Smooth muscle cell of the coronary artery (primary cell): Measurements from ENCODE around the gene LBX2. TPM values are rescaled to one million over a fixed set of nuclear protein-coding genes. Genes with fewer than 3 reads are reported as not detected.

Experiments
- total RNA-seq: library from RNA; depleted of rRNA; stranded (reverse); fragments of >200 nt; gene quantifications from 2 replicates; pipeline ENCODE4 v1.2.3, GENCODE V29; 2014; ENCODE audit warnings: low replicate concordance

The LBX2 gene, protein sequence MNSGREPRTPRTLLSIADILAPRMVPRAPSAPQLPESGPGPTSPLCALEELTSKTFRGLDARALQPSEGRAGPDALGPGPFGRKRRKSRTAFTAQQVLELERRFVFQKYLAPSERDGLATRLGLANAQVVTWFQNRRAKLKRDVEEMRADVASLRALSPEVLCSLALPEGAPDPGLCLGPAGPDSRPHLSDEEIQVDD
- total RNA-seq: 0.30 and 0.94 TPM in 2 replicates

DNA sequence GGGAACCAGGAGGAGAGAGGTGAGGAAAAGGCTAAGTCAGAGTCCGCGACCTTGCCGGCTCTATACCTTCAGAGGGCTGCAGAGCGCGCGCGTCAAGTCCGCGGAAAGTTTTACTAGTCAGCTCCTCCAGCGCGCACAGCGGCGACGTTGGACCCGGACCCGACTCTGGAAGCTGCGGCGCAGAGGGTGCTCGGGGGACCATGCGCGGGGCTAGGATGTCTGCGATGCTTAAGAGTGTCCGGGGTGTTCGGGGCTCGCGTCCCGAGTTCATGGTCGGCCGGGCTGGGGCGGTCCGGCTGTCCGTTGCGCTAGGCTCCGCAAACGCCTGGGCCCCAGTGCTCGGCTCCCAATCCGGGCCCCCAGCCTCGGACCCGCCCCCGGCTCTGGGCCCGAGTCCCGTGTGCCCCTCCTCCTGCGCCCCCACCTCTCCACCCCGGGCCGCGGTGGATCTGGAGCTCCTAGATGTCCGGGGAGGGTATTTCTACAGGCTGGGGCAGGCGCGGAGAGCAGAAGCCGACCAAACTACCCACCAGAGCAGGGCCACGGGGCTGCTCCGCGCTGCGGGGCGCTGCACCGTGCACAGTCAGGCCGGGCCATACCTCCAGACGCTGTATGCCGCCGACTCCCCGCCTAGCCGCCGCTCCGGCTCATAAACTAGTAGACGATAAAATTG lies at the start of gene LBX2:
Gene LBX2 (minus strand): TSS at position 337 of the 673 bp plus-strand sequence. CDS start 66 bp downstream, at position 271.

DNA sequence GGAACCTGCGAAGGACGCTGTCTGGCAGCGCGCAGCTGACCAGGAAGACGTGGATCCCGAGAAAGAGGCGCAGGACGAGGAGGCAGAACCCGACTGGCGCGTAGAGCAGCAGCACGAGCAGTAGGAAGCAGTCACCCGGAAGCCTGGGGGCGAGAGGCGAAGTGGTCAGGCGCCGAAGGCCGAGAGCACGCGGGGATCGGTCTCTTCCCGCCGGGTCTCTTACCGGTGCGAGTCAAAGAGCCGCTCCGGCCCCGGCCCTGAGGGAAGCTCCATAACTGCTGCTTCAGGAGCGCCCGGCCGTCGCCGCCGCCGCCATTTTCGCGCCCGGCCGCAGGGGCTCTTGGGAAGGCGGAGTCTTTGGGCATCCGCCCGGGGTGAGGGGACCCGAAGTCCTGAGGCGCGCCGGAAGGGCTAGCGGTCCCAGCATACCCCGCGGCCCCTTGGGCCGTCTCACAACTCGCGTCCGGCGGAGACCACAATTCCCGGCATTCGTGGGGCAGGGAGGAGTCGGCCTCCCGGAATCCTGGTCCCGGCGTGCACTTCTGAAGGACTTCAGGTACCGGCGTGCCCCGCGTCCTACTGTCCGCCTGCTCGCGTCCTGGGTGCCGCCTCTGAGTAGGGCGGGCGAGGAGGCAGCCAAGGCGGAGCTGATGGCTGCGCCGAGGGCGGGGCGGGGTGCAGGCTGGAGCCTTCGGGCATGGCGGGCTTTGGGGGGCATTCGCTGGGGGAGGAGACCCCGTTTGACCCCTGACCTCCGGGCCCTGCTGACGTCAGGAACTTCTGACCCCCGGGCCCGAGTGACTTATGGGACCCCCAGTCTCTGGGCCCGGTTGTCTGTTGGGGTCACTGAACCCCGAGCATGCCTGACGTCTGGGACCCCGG lies 30.2 kb upstream of the LBX2 start, which contains the start of the genes AUP1 and HTRA2:
Gene AUP1 (minus strand): TSS at position 350 of the 882 bp plus-strand sequence. CDS start 77 bp downstream, at position 273.
Gene HTRA2 (plus strand): TSS at position 577 of the 882 bp plus-strand sequence. CDS start 74 bp downstream, at position 651.

DNA sequence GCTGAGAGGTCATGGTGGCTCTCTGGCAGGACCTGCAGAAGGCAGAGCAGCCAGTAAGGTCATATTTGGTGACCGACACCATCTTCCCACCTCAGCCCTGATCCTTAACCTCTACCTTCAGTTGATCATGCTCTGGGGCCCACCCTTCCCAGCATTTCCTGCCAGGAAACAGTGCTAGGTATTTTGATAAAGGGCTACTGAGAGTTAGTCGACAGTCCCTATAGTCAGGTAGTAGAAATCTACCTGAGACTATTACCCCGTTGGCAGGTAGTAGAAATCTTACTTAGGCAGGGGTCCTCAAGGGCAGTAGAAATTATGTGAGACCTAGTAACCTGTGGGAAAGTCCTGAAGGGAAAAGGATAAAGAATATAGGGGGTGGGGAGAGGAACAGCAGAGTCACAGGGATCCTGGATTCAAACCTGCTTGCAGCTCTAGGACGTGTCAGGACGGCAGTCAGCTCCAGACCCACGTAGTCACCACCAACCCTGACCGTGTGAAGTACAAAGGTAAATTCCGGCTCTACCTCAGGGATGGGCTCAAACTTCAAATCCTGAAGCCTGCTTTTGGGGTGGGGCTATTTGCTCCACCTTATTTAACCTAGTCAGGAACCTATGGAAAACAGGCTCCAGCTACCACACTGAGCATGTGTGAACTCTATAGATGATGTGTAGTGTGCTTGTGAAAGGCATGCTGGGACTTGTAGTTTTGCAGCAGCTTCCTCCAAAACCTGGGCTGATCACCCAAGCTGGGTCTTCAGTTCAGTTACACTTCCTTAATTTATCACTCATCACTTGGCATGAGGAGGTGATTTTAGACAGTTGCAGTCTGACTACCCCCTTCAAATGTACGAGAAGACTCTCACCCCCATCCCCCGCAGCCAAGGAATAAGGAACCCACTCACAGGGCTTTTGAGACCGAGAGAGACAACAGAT lies 26.6 kb upstream of the LBX2 start, which contains the start of gene DQX1:
Gene DQX1 (minus strand): TSS at position 515 of the 932 bp plus-strand sequence. CDS start 502 bp downstream, at position 13.

DNA sequence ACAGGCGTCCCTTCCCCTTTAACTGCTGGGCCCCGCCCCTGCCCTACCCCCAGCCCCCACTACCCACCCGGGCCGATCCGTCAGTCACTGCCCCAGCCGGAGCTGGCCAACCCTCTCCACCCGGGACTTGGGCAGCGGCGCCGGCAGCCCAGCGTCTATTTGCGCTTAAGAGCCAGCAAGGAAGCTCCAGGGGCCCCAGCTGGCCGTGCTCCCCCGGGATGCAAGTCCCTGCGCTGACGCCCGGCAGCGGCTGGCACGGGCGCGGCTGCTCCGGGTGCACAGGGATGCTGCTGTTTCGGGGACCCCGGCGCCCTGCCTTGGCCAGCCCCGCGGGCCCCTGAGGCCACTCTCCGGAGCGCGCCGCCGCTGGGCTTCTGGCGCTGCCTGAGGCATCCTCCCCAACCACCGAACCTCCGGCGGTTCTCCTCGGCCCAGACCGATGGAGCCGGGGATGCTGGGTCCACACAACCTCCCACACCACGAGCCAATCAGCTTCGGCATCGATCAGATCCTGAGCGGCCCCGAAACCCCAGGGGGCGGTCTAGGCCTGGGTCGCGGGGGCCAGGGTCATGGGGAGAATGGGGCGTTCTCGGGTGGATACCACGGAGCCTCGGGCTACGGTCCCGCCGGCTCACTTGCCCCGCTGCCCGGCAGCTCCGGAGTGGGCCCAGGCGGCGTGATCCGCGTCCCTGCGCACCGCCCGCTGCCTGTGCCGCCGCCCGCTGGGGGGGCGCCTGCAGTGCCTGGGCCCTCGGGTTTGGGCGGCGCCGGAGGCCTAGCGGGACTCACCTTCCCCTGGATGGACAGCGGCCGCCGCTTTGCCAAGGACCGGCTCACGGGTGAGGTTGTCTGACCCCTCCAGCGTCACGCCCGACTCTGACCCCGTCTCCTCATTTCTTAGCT lies 15.2 kb upstream of the LBX2 start, which contains the start of gene TLX2:
Gene TLX2 (plus strand): TSS at position 83 of the 903 bp plus-strand sequence. CDS start 357 bp downstream, at position 440.

DNA sequence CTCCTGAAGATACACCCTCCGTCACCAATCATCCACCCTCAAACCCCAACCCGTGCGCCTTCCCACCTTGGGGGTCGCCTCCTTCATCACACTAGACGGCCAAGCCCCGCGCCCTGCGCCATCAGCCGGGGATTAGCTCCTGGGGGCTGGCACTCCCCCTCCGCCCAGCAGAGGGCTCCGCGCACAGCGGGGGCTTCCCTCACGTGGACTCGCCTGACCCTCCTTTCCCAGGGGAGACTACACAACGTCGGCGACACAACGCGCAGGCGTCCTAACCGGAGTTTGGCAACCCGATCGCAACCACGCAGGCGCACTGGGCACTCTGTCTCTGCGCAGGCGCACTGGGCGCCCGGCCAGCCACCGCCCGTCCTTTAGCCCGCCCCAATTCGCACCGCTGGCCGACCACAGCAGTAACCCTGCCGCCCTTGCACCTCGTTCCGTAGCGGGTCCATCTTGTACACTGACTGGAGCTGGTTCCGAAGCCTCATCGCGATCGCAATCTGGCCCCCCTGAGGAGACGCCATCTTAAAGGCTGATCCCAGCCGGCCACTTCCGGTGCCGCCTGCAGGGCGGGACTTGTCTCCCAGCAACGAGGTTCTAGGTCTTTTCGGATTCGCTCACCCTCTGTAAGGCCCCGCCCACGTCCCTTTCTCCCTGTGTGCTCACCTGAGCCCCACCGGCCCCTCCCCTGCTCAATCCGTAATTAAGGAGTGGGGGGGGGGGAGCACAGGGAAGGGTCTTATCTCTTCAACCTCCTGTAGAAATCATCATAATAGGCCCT lies 7.9 kb upstream of the LBX2 start, which contains the start of gene PCGF1:
Gene PCGF1 (minus strand): TSS at position 551 of the 781 bp plus-strand sequence. CDS start 27 bp downstream, at position 524.

DNA sequence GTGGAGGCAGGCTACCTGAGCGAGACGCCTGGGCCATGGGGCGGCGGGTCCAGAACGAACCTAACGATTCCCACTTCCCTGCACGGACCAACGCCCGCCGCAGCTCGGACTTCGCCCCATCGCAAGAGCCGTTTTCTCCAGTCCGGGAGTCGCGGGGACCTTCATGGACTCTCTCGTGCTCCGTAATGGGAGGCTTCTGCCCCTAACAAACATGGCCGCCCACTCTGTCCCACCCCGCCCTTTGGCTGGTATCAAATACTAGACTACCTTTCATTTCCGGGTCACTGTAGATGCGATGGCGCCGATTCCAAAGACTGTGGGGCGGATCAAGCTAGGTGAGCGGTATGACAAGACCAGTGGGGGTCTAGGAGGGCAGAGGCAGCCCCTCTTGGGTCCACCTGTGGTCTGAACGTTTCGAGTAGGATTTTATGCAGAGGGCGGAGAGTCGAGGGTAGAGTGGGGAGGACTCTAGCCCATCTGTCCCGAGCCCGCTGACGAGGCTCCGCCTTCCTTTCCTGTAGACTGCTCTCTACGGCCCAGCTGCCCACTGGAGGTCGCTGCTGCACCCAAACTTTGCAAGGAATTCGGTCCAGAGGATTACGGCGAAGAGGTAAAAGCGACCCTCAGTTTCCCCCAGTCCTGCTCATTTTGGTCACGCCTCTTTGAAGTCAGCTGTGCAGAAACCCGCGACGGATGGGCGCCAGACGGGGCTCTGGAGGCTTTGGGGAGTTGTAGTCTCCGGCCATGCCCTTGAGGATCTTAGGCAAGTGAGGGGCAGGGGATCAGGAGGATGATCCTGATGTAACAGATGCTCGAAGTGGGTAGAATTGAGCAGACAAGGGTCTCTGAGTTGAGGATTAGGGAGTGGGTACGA lies 16.4 kb downstream of the LBX2 start, which contains the start of the genes CCDC142 and TTC31:
Gene CCDC142 (minus strand): TSS at position 198 of the 874 bp plus-strand sequence. CDS start 161 bp downstream, at position 37.
Gene TTC31 (plus strand): TSS at position 281 of the 874 bp plus-strand sequence. CDS start 15 bp downstream, at position 296.

DNA sequence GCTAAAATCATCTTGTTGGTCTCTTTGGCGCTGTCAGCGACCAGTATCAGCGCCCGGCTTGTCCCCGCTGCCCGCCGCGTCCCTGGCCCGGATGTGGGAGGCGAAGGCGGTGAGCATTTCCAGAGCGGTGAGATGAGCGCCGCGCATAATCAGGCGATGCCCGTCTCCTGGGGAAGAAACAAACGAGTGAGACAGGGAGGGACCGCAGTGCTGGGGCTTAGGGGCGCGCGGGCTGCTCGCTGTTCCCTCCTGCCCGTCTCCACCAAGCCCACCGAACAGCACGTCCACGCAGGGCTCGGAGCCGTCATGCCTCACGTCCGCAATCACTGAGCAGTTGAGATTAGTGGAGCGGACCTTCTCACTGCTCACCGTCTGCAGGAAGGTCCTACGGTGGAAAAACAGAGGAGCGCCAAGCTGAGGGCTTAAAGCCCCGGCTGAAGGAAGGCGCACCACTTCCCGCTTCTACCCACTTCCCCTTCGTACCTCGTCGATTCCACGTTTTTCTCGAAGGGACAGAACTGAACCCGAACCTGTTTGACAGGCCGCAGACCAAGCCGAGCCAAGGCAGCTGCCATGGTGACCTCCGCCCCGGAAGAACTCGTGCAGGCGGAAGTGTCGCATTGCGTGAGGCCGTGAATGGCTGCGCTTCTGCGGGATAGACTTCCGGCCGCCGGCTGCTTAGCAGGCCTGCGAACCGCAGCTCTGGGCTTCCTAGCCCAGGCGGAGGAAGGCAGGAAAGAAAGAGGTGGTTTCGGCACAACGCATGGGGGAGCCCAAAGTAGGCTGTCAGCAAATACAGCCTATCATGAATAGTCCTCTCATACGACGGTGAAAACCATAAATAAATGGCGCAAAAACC lies 27.1 kb downstream of the LBX2 start, which contains the start of gene MRPL53:
Gene MRPL53 (minus strand): TSS at position 595 of the 859 bp plus-strand sequence. CDS start 20 bp downstream, at position 575.

DNA sequence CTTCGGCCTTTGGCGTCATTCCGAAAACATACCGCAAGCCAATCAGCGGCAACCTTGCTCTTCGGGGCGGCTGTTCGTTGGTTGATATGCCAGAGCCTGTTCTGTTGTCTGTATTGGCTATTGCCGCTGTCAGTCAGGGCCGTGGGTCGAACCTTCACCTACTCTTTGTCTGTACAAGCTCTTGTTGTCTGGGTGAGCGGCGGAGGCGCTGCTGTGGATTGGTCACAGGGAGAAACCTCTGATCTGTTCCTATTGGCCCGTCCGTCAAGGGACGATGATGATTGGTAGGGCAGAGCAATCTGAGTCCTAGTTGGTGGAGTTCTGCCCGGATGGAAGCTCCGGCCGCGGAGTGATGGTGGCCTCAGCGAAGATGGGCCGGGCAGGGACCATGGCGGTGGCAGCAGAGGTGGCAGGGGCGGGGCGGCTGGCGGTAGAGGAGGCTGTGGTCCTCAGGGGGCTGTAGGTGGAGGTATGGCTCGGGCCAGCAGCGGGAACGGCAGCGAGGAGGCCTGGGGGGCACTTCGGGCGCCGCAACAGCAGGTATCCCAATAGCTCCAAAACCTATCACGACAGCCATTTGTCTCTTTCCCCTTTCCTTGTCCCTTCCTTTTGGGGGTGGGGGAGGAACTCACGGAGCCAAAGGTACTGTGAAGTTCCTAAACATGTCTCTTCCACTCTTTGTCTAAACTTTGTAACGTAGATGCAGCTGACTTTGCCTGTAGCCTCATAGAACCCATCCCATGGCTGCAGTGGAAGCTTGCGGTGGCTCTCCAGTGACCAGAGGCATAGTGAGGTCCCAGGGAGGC lies 41.1 kb downstream of the LBX2 start, which contains the start of gene WBP1:
Gene WBP1 (plus strand): TSS at position 307 of the 806 bp plus-strand sequence. CDS start 165 bp downstream, at position 472.

DNA sequence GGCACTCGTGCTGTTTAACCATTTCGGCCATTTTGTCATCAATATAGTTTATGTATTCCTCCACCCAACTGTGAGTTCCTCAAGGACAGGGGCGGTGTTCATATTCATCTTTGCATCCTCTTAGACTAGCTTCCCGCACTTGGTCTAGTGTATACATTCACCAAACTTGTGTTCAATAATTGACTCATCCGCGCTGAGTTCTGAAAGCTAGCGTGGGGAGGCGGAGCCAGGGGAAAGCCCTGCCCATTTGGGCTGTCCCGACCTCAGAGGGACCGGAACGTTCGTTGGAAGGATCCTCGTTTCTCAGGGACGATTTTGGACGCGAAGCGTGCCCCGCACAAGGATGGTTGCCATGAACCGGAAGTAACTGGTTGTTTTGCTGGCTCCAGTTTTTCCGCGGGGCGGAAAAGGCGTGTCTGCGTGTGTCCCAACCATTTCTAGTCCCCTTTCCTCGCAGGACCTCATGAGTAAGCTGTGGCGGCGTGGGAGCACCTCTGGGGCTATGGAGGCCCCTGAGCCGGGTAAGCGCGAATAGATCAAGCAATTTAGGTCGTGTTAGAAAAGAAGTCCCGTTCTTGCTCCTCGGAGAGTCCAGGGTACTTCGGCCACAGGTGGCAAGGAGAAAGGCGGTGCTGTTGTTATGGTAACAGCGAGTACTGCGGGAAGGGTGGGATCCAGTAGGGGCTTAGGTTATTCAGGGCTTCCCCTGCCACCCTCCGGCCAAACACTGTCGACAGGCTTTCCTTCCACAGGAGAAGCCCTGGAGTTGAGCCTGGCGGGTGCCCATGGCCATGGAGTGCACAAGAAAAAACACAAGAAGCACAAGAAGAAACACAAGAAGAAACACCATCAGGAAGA lies 44.5 kb downstream of the LBX2 start, which contains the start of gene INO80B:
Gene INO80B (plus strand): TSS at position 434 of the 858 bp plus-strand sequence. CDS start 30 bp downstream, at position 464.

Other genes starting within 250 kb of the LBX2 start
- 0.08 TPM in 1 of 2 replicates, not detected in the other for gene SLC4A5, start 156.2 kb downstream of the LBX2 start, total RNA-seq
- gene DCTN1, start 119.3 kb downstream of the LBX2 start, total RNA-seq: 180 and 332 TPM in 2 replicates
- 0.59 and 0.98 TPM in 2 replicates for gene C2orf81, start 78.0 kb downstream of the LBX2 start, total RNA-seq
- 31.8 and 40.5 TPM in 2 replicates for gene WDR54, start 77.9 kb downstream of the LBX2 start, total RNA-seq
- 11.0 and 16.5 TPM in 2 replicates for gene RTKN, start 57.7 kb downstream of the LBX2 start, total RNA-seq
- gene INO80B, start 44.5 kb downstream of the LBX2 start, total RNA-seq: 9.2 and 41.0 TPM in 2 replicates
- 68.7 and 75.7 TPM in 2 replicates for gene WBP1, start 41.2 kb downstream of the LBX2 start, total RNA-seq
- 42.6 and 54.5 TPM in 2 replicates for gene MOGS, start 34.2 kb downstream of the LBX2 start, total RNA-seq
- 54.0 and 95.4 TPM in 2 replicates for gene MRPL53, start 26.9 kb downstream of the LBX2 start, total RNA-seq
- gene CCDC142, start 16.6 kb downstream of the LBX2 start, total RNA-seq: 14.8 and 20.5 TPM in 2 replicates
- 7.8 and 8.2 TPM in 2 replicates for gene TTC31, start 16.5 kb downstream of the LBX2 start, total RNA-seq
- gene PCGF1, start 8.1 kb upstream of the LBX2 start, total RNA-seq: 21.1 and 36.6 TPM in 2 replicates
- gene TLX2, start 14.8 kb upstream of the LBX2 start, total RNA-seq: not detected in 2 replicates
- gene DQX1, start 26.6 kb upstream of the LBX2 start, total RNA-seq: not detected in 2 replicates
- gene AUP1, start 30.1 kb upstream of the LBX2 start, total RNA-seq: 78.0 and 99.1 TPM in 2 replicates
- 41.3 and 60.8 TPM in 2 replicates for gene HTRA2, start 30.3 kb upstream of the LBX2 start, total RNA-seq
- gene LOXL3, start 54.3 kb upstream of the LBX2 start, total RNA-seq: 25.5 and 62.8 TPM in 2 replicates
- 21.3 and 32.8 TPM in 2 replicates for gene DOK1, start 55.1 kb upstream of the LBX2 start, total RNA-seq
- 0.08 TPM in 1 of 2 replicates, not detected in the other for gene M1AP, start 148.7 kb upstream of the LBX2 start, total RNA-seq
- 5.5 and 5.6 TPM in 2 replicates for gene SEMA4F, start 154.6 kb upstream of the LBX2 start, total RNA-seq